Loucy (cell line): Measurements from ENCODE around the gene BRSK2.

Source experiments
- H2AFZ ChIP-seq: fragments of 200-600 bp; sonication (generic); 2 replicates; pipeline ENCODE4 v1.6.0; 2016; ENCODE audit warnings: antibody characterized with exemption, mild to moderate bottlenecking, low read length, moderate library complexity
- H3F3A ChIP-seq: fragments of 200-600 bp; 2 replicates; pipeline ENCODE4 v1.6.0; 2016; ENCODE audit warnings: antibody characterized with exemption, low read depth, mild to moderate bottlenecking
- H3K27me3 ChIP-seq: fragments of 200-600 bp; sonication (generic); 2 replicates; pipeline ENCODE4 v1.6.1; 2014; ENCODE audit warnings: low read length, mild to moderate bottlenecking; ENCODE audit not compliant: insufficient read depth, poor library complexity, severe bottlenecking
- H3K36me3 ChIP-seq: fragments of 200-600 bp; sonication (generic); 2 replicates; pipeline ENCODE4 v1.6.1; 2016; ENCODE audit warnings: low read length; ENCODE audit not compliant: insufficient read depth
- H3K4me1 ChIP-seq: fragments of 200-600 bp; sonication (generic); 2 replicates; pipeline ENCODE4 v1.5.1; 2014; ENCODE audit warnings: low read length, mild to moderate bottlenecking; ENCODE audit not compliant: insufficient read depth, poor library complexity, severe bottlenecking
- H3K4me2 ChIP-seq: fragments of 200-600 bp; sonication (generic); 2 replicates; pipeline ENCODE4 v1.6.0; 2014; ENCODE audit warnings: antibody characterized with exemption, low read length, low read depth, mild to moderate bottlenecking; ENCODE audit not compliant: poor library complexity, severe bottlenecking
- H3K4me3 ChIP-seq: fragments of 200-600 bp; sonication (generic); 2 replicates; pipeline ENCODE4 v1.5.1; 2014; ENCODE audit warnings: low read length, mild to moderate bottlenecking, mixed read lengths; ENCODE audit not compliant: poor library complexity, severe bottlenecking
- H3K79me2 ChIP-seq: fragments of 200-600 bp; sonication (generic); 2 replicates; pipeline ENCODE4 v1.6.1; 2014; ENCODE audit warnings: low read length; ENCODE audit not compliant: insufficient read depth
- H3K9ac ChIP-seq: fragments of 200-600 bp; sonication (generic); 2 replicates; pipeline ENCODE4 v1.6.0; 2014; ENCODE audit warnings: mild to moderate bottlenecking, low read depth, low read length, moderate library complexity; ENCODE audit not compliant: poor library complexity, severe bottlenecking
- H3K9me2 ChIP-seq: fragments of 200-600 bp; sonication (generic); replicated peaks from 2 replicates; pipeline ENCODE4 v1.6.1; 2016; ENCODE audit warnings: low read depth, low read length, mixed read lengths
- H3K9me3 ChIP-seq: fragments of 200-600 bp; sonication (generic); 2 replicates; pipeline ENCODE4 v1.6.1; 2014; ENCODE audit warnings: mild to moderate bottlenecking, antibody characterized with exemption, low read length, low read depth; ENCODE audit not compliant: insufficient read depth
- H4K20me1 ChIP-seq: fragments of 200-600 bp; sonication (generic); 2 replicates; pipeline ENCODE4 v1.6.0; 2014; ENCODE audit warnings: antibody characterized with exemption, low read length, mild to moderate bottlenecking; ENCODE audit not compliant: insufficient read depth, poor library complexity, severe bottlenecking
- CTCF ChIP-seq: fragments of 200-600 bp; sonication (generic); conservative IDR thresholded peaks from 2 replicates; pipeline ENCODE4 v1.5.1; 2014; ENCODE audit warnings: mild to moderate bottlenecking, antibody characterized with exemption, low read length
- EZH2phosphoT487 ChIP-seq: fragments of 200-600 bp; IDR thresholded peaks from 2 replicates; pipeline ENCODE4 v1.6.1; 2018; ENCODE audit warnings: antibody characterized with exemption, mild to moderate bottlenecking, moderate library complexity, borderline replicate concordance

The BRSK2 gene

GRCh38 chr11:1371377-1371776, 18.4 kb upstream of the BRSK2 start:
- Histone ChIP-seq H3F3A (no peaks in the 10 kb centered on the region), H2AFZ (no peak overlapping the region), H3K4me2 (no peak overlapping the region), H4K20me1 (no peaks in the 10 kb centered on the region), H3K4me1 (no peaks in the 10 kb centered on the region), H3K9me3 (peaks cover 16% of the 10 kb centered on the region; the same call in 1 of the 2 replicates), H3K4me3 (no peak overlapping the region), H3K9me2 (no peaks in the 10 kb centered on the region), H3K79me2 (no peaks in the 10 kb centered on the region), H3K9ac (no peak overlapping the region), H3K36me3 (no peaks in the 10 kb centered on the region), H3K27me3 (no peaks in the 10 kb centered on the region)
- TF ChIP-seq EZH2phosphoT487 (no peak), CTCF (no peak)

DNA sequence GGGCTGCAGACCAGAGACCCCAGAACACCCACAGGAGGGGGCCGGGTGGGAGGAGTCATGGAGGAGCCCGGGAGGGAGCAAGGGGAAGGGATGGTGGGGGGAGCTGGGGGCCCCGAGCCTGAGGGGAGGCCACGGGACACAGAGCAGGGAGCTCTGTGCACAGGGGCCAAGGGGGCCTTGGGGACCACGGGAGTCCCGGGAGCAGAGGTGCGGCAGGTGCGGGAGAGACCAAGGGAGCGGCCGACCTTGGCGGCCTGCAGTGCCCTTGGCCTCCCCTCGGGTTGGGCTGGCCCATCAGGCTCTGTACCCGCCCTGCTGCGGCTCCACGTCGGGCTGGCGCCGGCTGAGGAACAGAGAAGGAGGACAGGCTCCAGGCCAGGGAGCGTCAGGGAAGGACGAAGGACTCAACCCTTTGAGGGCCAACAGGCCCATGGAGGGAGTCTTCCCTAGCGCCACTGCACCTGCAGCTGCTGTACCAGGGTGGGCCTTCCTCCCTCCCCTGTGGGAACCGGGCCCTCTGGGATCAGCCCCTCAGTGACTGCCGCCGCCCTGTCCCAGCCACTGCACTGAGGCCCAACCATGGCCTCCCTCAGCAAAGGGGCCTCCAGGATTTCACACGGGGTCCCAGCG, 17.8 kb upstream of the BRSK2 start:
- Histone ChIP-seq H3K79me2 (no peaks in the 10 kb centered on the region), H3K36me3 (no peaks in the 10 kb centered on the region), H3K4me2 (no peak overlapping the region), H3K9me3 (peaks cover 16% of the 10 kb centered on the region; the same call in 1 of the 2 replicates), H4K20me1 (no peaks in the 10 kb centered on the region), H3K4me3 (no peak overlapping the region), H3K9me2 (no peaks in the 10 kb centered on the region), H3K27me3 (no peaks in the 10 kb centered on the region), H3K9ac (no peak overlapping the region), H3K4me1 (no peaks in the 10 kb centered on the region), H3F3A (no peaks in the 10 kb centered on the region), H2AFZ (no peak overlapping the region)
- TF ChIP-seq EZH2phosphoT487 (no peak), CTCF (no peak)

DNA sequence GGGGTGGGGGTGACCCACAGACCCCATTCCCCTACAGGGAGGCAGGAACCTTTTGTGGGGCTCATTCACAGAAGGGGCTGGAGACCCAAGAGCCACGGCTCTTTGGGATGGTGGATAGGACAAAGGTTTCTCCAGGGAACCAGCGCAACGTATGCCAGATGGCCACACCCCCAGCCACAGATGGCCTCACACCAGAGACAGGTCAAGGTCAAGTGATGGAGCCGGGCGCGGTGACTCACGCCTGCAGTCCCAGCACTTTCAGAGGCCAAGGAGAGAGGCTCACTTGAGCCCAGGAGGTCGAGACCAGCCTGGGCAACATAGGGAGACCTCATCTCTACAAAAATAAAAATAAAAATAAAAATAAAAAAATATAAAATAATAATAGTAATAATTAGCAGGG, 17.1 kb upstream of the BRSK2 start:
- no peak overlapping the region for H3K4me3 ChIP-seq
- no peaks in the 10 kb centered on the region for H3K79me2 ChIP-seq
- H3K9ac ChIP-seq, result no peak overlapping the region
- H3F3A ChIP-seq, result no peaks in the 10 kb centered on the region
- H3K27me3 ChIP-seq, result no peaks in the 10 kb centered on the region
- H3K4me1 ChIP-seq, result no peaks in the 10 kb centered on the region
- H2AFZ ChIP-seq, result no peak overlapping the region
- no peaks in the 10 kb centered on the region for H4K20me1 ChIP-seq
- H3K9me2 ChIP-seq, result no peaks in the 10 kb centered on the region
- H3K9me3 ChIP-seq, result peaks cover 14% of the 10 kb centered on the region; the same call in 1 of the 2 replicates
- TF ChIP-seq CTCF (no peak), EZH2phosphoT487 (no peak)
- H3K4me2 ChIP-seq, result no peak overlapping the region
- H3K36me3 ChIP-seq, result no peaks in the 10 kb centered on the region
